GM21528 (cell line): ENCODE measurements around the gene PEX6.

Experiments
- ATAC-seq: cut with Tn5 transposase; IDR thresholded peaks from one replicate; pipeline ENCODE4 v1.9.1; 2021; ENCODE audit warnings: mild to moderate bottlenecking, moderate library complexity; ENCODE audit not compliant: unreplicated experiment, low FRiP score

Gene PEX6, protein sequence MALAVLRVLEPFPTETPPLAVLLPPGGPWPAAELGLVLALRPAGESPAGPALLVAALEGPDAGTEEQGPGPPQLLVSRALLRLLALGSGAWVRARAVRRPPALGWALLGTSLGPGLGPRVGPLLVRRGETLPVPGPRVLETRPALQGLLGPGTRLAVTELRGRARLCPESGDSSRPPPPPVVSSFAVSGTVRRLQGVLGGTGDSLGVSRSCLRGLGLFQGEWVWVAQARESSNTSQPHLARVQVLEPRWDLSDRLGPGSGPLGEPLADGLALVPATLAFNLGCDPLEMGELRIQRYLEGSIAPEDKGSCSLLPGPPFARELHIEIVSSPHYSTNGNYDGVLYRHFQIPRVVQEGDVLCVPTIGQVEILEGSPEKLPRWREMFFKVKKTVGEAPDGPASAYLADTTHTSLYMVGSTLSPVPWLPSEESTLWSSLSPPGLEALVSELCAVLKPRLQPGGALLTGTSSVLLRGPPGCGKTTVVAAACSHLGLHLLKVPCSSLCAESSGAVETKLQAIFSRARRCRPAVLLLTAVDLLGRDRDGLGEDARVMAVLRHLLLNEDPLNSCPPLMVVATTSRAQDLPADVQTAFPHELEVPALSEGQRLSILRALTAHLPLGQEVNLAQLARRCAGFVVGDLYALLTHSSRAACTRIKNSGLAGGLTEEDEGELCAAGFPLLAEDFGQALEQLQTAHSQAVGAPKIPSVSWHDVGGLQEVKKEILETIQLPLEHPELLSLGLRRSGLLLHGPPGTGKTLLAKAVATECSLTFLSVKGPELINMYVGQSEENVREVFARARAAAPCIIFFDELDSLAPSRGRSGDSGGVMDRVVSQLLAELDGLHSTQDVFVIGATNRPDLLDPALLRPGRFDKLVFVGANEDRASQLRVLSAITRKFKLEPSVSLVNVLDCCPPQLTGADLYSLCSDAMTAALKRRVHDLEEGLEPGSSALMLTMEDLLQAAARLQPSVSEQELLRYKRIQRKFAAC

DNA sequence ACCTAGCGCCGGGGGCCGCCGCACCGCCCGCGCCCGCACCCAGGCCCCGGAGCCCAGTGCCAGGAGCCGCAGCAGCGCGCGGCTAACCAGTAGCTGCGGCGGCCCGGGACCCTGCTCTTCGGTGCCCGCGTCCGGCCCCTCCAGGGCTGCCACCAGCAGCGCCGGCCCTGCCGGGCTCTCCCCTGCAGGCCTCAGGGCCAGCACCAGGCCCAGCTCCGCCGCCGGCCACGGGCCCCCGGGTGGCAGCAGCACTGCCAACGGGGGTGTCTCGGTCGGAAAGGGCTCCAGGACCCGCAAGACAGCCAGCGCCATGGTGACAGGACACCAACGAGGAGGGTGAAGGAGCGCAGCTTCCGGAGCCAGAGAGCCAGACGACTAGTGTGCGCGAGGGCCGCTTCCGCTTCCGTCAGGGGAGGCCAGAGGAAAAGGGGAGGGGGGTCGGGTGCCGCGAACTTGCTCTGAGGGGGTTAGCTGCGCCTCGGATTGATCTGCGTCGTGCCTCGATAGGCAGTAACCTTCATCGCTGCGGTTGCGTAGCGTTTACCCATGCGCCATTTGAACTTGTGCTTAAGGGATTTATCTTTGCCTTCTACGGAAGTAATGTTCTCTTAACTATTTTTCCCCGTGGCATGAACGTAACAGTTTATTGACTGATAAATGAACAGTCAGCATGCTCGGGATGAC, at the start of gene PEX6:
TSS of gene PEX6 (minus strand) at position 343 of the 684 bp plus-strand sequence. CDS start at position 312, 31 bp downstream.
- peak; percentile 88 for ATAC-seq

GRCh38 chr6:43026365-43026764, 47.4 kb upstream of the PEX6 start:
- no peak for ATAC-seq

DNA sequence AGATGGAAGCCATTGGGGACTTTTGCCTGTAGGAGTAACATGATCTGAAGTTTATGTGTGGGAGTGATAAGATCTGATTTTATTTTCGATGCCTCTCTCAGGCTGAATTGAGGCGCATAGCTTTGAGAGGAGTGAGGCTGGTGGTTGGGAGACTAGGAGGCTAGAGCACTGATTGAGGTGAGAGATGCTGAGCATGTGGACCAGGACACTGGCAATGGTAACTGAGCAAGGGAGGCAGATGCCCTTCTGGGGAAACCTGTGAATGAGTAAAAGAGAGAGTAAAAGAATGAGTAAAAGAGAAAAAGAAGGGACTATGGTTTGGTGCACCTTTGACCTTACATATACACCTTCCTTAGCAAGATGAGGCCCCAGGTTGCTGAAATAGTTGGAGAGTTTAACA, 45.5 kb upstream of the PEX6 start:
- no peak for ATAC-seq

GRCh38 chr6:43021270-43022047, 42.5 kb upstream of the PEX6 start, which contains the start of gene RRP36:
Gene RRP36 (plus strand): TSS chr6:43021623. CDS start chr6:43021655, 32 bp downstream.
- peak; percentile 63 for ATAC-seq

- no peak for ATAC-seq
Observed at GRCh38 chr6:43020847-43021246, 41.9 kb upstream of the PEX6 start.

DNA sequence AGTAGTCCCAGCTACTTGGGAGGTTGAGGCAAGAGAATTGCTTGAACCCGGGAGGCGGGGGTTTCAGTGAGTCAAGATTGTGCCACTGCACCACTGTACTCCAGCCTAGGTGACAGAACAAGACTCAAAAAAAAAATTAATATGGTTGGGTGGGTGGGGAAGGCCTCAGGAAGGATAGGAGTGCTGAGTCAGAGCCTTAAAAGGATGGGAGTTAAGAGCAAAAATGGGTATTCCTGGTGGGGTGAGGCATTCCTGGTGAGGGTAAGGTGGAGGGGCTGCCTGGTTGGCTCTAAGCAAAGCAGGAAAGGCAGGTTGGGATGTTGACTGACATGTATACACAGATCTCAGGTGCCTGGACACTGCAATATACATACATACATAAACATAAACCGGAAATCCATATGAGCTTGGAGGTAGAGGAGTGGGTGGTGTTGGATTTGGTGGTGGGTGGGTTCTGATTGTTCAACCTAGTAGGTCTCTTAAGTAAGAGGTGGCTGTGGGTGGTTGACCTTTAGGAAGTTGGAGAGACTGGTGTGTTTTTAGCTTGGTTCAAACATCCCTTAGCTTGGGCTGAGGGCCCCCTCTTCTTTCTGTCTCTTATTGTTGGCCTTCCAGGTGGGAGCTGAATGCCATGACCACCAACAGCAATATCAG, 41.2 kb upstream of the PEX6 start:
- no peak for ATAC-seq

DNA sequence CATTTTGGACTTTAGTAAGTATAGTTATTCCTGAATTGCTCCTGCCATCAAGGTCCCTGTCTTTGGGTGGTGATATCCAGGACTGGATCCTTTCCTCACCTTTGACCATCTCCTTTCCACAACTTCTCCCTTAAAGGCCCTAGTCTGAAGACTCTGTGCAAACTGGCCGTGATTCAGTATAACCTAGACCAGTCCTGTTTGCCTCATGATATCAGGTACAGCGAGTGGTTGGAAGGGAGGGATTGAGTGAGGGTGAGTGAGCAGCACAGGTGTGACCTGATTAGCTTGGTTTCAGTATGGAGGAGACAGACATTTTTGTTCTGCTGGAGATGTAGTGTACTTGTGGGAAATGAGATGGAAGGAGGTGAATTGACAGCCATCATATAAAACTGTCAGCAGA, 40.2 kb upstream of the PEX6 start:
- no peak for ATAC-seq

GRCh38 chr6:43016943-43017334, 38.0 kb upstream of the PEX6 start:
- no peak for ATAC-seq

DNA sequence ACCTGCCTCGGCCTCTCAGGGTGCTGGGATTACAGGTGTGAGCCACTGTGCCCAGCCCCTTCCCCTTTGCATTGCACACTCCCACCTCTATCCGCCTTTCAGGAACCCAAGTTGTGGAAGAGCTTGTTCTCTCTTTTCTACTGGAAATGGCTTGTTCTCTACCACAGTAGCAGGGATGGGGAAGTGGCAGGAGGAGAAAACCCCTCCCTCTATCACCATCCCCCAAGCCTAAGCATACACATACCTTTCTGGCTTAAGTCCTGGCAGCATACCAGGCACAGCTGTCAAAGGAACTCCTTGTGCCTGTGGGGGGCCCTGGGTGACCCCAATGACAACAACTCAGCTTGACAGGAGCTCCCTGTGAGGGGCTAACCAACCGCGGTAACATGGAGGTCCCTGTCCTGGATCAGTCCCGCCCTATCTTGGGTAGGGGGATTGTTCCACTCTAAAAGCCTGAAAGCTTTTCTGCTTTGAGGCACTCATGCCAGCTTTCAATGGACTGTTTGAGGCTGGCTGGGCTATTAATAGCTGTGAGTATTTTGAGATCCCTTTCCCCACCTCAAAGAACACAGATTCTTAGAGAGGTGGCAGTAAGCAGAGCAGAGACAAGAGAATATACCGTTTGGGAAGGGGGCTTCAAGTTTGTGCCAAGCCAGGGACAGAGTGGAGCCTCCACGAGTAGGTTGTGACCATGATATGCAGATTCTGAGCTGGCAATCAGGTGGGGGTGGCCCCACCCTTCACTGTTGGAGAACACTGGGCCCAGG, 37.4 kb upstream of the PEX6 start:
- ATAC-seq: no peak

GRCh38 chr6:43014434-43014909, 35.5 kb upstream of the PEX6 start:
- no peak for ATAC-seq

DNA sequence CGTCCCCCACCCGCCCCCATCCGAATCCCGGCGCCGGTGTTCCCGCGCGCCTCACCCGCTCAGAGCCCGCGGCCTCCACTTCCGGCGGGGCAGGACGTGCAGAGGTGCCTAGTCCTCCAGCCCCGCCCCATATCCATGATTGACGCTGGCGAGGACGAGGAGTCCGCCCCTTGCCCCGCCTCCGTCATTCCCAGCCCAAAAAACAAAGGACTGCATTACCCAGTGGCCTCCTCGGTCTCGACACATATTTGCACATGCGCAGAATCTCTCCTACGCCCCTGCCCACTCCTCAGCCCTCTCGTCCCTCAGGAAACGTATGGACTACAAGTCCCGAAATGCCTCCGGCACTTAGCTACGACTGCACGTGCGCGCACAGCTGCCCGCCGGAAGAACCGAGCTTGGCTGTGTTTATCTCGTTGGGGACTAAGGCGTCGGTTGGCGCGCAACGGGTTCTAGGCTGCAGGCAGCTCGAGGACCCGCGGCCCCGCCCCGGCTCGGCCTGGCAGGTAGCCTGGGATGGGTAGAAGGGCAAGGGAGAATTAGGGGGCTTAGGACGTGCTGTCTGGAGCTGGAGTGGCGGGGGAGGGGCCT, 35.0 kb upstream of the PEX6 start, which contains the start of the genes KLHDC3 and MEA1:
TSS of gene KLHDC3 (plus strand) at position 407 of the 591 bp plus-strand sequence. CDS start 2,944 bp downstream, outside the sequence.
TSS of gene MEA1 (minus strand) at position 104 of the 591 bp plus-strand sequence. CDS start 133 bp downstream, outside the sequence.
- peak; percentile 90 for ATAC-seq

DNA sequence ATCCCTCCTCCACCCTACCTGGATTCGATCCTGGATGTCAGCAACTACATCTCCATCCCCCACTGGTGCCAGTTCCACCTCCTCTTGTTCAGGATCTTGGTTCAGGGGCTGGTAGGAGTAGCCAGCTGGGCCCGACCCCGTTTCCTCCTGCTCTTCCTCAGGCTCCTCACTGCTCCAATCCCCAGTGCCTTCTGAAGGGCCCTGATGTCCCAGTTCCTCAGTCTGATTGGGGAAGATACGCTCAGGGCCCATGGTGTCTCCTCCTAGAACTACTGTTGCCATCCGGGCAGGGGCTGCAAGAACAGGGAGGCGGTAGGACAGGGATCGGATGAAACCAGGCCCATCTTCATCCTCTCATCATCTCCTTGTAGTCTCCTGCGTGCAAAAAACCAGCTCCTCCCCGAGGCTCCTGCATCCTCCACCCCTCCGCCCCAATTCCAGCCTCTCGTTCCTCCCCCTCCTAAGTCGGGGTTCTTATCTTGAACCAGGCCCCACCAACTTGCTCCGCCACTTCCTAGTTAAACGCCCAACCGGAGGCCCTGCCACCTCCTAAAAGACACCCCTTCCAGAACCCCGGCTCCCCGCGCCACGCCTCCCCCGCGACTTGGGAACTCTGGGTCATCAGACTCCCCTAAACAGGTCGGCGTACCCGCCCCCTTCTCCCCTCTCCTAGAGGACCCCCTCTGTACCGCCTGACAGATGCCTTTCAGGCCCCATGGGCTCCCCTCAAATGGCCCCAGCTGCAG, 34.3 kb upstream of the PEX6 start:
- peak; percentile 6 for ATAC-seq

DNA sequence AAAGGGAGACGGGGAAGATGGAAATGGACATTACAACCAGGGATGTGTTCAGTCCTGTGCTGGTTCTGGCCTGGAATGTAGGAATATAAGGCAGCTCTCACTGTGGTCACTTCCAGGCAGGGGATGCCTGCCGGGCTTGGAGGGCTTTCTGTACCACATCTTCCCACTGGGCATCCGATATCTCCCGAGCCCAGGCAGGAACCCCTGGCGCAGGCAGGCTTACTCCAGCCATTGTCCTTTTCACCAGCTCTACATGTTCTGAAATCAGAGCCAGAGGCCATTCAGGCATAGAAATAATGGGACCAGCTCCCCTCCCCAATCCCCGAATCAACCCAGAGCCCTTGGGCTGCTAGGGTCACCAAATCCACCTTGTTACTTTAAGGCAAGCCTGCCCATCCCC, 33.4 kb upstream of the PEX6 start:
- ATAC-seq: no peak

- ATAC-seq: no peak
Observed at GRCh38 chr6:43011207-43011606, 32.2 kb upstream of the PEX6 start.

GRCh38 chr6:43009124-43009523, 30.1 kb upstream of the PEX6 start:
- no peak for ATAC-seq

DNA sequence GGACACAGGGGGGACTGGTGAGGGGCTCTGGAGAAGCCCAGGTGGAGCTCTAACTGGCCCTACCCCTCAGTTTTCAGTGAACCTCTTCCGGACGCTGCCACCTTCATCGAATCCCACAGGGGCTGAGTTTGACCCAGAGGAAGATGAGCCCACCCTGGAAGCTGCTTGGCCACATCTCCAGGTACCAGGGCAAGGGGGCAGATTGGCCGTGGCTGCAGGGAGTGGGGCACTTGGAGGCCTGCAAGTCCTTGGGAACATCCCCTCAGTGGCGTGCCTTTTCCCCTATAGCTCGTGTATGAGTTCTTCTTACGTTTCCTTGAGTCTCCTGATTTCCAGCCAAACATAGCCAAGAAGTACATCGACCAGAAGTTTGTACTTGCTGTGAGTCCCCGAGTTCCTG, 28.1 kb upstream of the PEX6 start:
- ATAC-seq: no peak

- ATAC-seq: no peak
Observed at GRCh38 chr6:43006251-43006650, 27.3 kb upstream of the PEX6 start.
